ENCODE measurements around the gene MACROD2.

GRCh38 chr20:15155848-15156401, 1160.6 kb downstream of the MACROD2 start:
- TF ChIP-seq CTCF (conservative IDR thresholded peaks at IDR 0.05) (no peak), ZFX (IDR thresholded peaks at IDR 0.05) (no peak)
